GM10248 (cell line): Measurements from ENCODE around the gene PGM5.

Experiments used
- CTCF ChIA-PET: fragments of 300-600 bp; sonication (Branson Sonifier 250); formaldehyde crosslinking; extraction: SDS; loops from one replicate; lab custom pipeline; 2021; ENCODE audit warnings: antibody characterized with exemption; lab: Yijun Ruan, JAX
- POLR2A ChIA-PET: fragments of 350-650 bp; sonication (Branson Sonifier 250); formaldehyde crosslinking; extraction: SDS; loops from one replicate; lab custom pipeline; 2020; ENCODE audit warnings: antibody characterized with exemption; lab: Yijun Ruan, JAX
- DNase-seq: peaks from one replicate; pipeline ENCODE4 v3.0.0; 2012; ENCODE audit errors: extremely low spot score
- CTCF ChIP-seq: IDR thresholded peaks from 2 replicates; pipeline ENCODE4 v1.5.1; 2012; ENCODE audit warnings: mild to moderate bottlenecking, low read depth; ENCODE audit errors: extremely low read depth, missing control alignments, control extremely low read depth

Gene PGM5

GRCh38 chr9:68500457-68501381 is 144.3 kb downstream of the PGM5 start:
- ChIA-PET POLR2A (no interaction called here), CTCF (interaction anchor here (1.1 kb wide), 1 partner anchor 13 kb away, joined by 3 read pairs; no protein-coding TSS in a partner anchor)
- no peak for TF ChIP-seq CTCF
- no peak for DNase-seq

- CTCF ChIA-PET, result interaction anchor here (1.3 kb wide), 1 partner anchor 8 kb away, joined by 4 read pairs; no protein-coding TSS in a partner anchor
Observed at GRCh38 chr9:68502279-68502678, 145.9 kb downstream of the PGM5 start.

GRCh38 chr9:68505681-68506409 is 149.4 kb downstream of the PGM5 start:
- DNase-seq, result no peak
- TF ChIP-seq CTCF, result no peak
- POLR2A ChIA-PET, result no interaction called here
- CTCF ChIA-PET, result interaction anchor here (1.1 to 4.0 kb wide), 8 partner anchors 9 to 163 kb away, joined by 3 to 14 read pairs (median 6); no protein-coding TSS in a partner anchor

More at GRCh38 chr9:68502279-68502678, 145.9 kb downstream of the PGM5 start:
- POLR2A ChIA-PET, result no interaction called here
- no peak for DNase-seq
- no peak for TF ChIP-seq CTCF

- ChIA-PET POLR2A (no interaction called here), CTCF (interaction anchor here (1.1 to 4.0 kb wide), 8 partner anchors 9 to 163 kb away, joined by 3 to 14 read pairs (median 6); no protein-coding TSS in a partner anchor)
- TF ChIP-seq CTCF, result no peak
- no peak for DNase-seq
Observed at GRCh38 chr9:68506551-68506950, 150.1 kb downstream of the PGM5 start.

- peak; percentile 21 for TF ChIP-seq CTCF
- ChIA-PET CTCF (interaction anchor here (0.8 to 4.0 kb wide), 10 partner anchors 8 to 89 kb away, joined by 3 to 14 read pairs (median 6); no protein-coding TSS in a partner anchor), POLR2A (no interaction called here)
- DNase-seq, result peak; percentile 26
Observed at GRCh38 chr9:68507130-68507805, 150.9 kb downstream of the PGM5 start.

- no peak for TF ChIP-seq CTCF
- ChIA-PET POLR2A (no interaction called here), CTCF (interaction anchor here (0.7 to 4.0 kb wide), 9 partner anchors 12 to 71 kb away, joined by 3 to 14 read pairs (median 5); no protein-coding TSS in a partner anchor)
- no peak for DNase-seq
Observed at GRCh38 chr9:68507806-68508145, 151.4 kb downstream of the PGM5 start.
